Measurements from ENCODE around the gene CEP72.

The CEP72 gene

DNA sequence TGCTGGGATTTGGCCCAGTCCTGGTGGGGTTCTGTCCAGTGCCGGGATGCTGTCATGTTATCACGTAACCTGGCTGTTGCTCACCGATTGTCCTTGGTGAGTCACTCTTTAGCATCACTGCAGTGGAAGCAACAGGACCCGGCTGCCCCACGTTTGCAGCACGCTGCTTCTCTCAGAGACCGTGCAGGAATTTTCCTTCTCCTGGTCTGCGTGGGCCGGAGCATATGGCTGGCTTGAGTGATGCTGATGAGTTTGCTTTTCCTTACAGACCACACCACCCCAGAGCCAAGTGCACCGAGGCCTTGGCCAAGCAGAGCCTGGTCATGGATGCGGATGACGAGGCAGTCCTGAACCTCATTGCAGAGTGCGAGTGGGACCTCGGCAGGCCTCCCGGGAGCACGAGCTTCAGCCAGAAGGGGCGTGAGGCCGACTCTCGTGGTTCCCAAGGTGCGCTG lies 21.4 kb downstream of the CEP72 start:
- H3K27me3 ChIP-seq, result no peaks in the 10 kb centered on the region
- no peak for DNase-seq
- H3K4me3 ChIP-seq (ENCODE audit: low read depth, low read length), result no peak overlapping the region
- H3K36me3 ChIP-seq, result peaks cover 20% of the 10 kb centered on the region; the same call in 1 of the 2 replicates
- no peaks in the 10 kb centered on the region for H3K9me3 ChIP-seq
- TF ChIP-seq, protein P1, sequence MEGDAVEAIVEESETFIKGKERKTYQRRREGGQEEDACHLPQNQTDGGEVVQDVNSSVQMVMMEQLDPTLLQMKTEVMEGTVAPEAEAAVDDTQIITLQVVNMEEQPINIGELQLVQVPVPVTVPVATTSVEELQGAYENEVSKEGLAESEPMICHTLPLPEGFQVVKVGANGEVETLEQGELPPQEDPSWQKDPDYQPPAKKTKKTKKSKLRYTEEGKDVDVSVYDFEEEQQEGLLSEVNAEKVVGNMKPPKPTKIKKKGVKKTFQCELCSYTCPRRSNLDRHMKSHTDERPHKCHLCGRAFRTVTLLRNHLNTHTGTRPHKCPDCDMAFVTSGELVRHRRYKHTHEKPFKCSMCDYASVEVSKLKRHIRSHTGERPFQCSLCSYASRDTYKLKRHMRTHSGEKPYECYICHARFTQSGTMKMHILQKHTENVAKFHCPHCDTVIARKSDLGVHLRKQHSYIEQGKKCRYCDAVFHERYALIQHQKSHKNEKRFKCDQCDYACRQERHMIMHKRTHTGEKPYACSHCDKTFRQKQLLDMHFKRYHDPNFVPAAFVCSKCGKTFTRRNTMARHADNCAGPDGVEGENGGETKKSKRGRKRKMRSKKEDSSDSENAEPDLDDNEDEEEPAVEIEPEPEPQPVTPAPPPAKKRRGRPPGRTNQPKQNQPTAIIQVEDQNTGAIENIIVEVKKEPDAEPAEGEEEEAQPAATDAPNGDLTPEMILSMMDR (IDR thresholded peaks at IDR 0.05; ENCODE audit: low read depth, low read length), result no peak
- no peaks in the 10 kb centered on the region for H3K4me1 ChIP-seq

DNA sequence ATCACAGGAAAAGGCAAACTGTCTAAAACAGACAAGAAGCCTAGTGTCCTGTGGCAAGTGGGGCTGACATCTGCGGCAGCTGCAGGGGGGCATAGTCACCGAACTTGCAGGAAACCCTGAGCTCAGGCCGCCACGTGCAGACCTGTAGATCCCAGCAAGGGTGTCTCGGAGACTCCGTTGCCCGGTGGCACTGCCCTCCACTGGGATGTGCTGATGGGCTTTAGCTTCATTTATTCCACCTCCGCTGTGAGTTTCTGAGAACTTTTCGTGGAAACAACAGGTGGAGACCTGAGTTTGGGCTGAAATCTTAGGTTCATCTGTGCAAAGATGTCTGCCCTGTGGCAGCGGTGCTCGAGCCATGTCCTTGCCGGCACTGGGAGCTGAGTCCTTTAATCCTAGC lies 22.1 kb downstream of the CEP72 start:
- TF ChIP-seq, protein P1 (IDR thresholded peaks at IDR 0.05; ENCODE audit: low read depth, low read length), result no peak
- peaks cover 24% of the 10 kb centered on the region; the same call in 1 of the 2 replicates for H3K36me3 ChIP-seq
- no peak overlapping the region for H3K4me3 ChIP-seq (ENCODE audit: low read depth, low read length)
- H3K4me1 ChIP-seq, result no peaks in the 10 kb centered on the region
- no peak for DNase-seq
- H3K27me3 ChIP-seq, result no peaks in the 10 kb centered on the region
- H3K9me3 ChIP-seq, result no peaks in the 10 kb centered on the region

DNA sequence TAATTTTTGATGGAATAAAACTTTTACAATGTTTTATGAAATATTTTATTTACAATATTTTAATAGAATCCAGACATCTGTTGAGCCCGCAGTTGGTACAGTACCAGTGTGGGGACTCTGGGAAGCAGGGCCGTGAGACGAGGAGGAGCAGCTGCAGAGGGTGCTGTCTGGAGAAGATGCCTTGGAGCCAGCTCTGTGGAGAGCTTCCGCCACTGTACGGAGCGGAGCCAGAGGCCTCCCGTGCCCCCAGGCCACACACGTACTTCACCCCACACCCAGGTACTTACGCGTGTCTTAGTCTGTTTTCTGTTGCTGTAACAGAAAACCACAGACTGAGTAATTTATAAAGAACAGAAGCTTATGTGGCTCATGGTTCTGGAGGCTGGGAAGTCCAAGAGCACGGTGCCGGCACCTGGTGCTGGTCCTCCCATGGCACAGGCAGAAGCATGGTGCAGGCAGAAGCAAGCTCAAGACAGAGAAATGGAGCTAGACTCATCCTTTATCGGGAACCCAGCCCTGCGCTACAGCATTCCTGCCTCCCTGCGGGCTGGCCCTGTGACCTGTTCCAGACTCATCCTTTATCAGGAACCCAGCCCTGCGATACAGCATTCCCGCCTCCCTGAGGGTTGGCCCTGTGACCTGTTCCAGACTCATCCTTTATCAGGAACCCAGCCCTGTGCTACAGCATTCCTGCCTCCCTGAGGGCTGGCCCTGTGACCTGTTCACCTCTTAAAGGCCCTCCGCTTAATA lies 23.3 kb downstream of the CEP72 start:
- Histone ChIP-seq H3K4me1 (no peaks in the 10 kb centered on the region), H3K9me3 (no peaks in the 10 kb centered on the region), H3K36me3 (peaks cover 33% of the 10 kb centered on the region), H3K4me3 (ENCODE audit: low read depth, low read length) (no peak overlapping the region), H3K27me3 (no peaks in the 10 kb centered on the region)
- DNase-seq, result no peak
- TF ChIP-seq, protein P1 (IDR thresholded peaks at IDR 0.05; ENCODE audit: low read depth, low read length), result no peak

- H3K36me3 ChIP-seq, result peaks cover 43% of the 10 kb centered on the region
- H3K27me3 ChIP-seq, result no peaks in the 10 kb centered on the region
- TF ChIP-seq, protein P1 (IDR thresholded peaks at IDR 0.05; ENCODE audit: low read depth, low read length), result no peak
- H3K9me3 ChIP-seq, result no peaks in the 10 kb centered on the region
- DNase-seq, result no peak
- no peaks in the 10 kb centered on the region for H3K4me1 ChIP-seq
- no peak overlapping the region for H3K4me3 ChIP-seq (ENCODE audit: low read depth, low read length)
These were observed 24.8 kb downstream of the CEP72 start for GRCh38 chr5:636951-637350.

- TF ChIP-seq, protein P1 (IDR thresholded peaks at IDR 0.05; ENCODE audit: low read depth, low read length), result no peak
- peaks cover 48% of the 10 kb centered on the region for H3K36me3 ChIP-seq
- no peak overlapping the region for H3K4me3 ChIP-seq (ENCODE audit: low read depth, low read length)
- no peaks in the 10 kb centered on the region for H3K4me1 ChIP-seq
- no peaks in the 10 kb centered on the region for H3K27me3 ChIP-seq
- H3K9me3 ChIP-seq, result no peaks in the 10 kb centered on the region
- DNase-seq, result no peak
These were observed 25.7 kb downstream of the CEP72 start for GRCh38 chr5:637581-638450.

All from BE2C (cell line).